Testis (tissue), 3 donors: ENCODE measurements around the gene CTBP1. TPM values are rescaled to one million over a fixed set of nuclear protein-coding genes. Genes with fewer than 3 reads are reported as not detected.

Experiments used
- DNase-seq: peaks from one replicate; pipeline ENCODE4 v3.0.0-alpha.2; 2019
- H3K27ac ChIP-seq, 2 donors: fragments of 200-600 bp; sonication (generic); one replicate each; pipeline ENCODE4 v1.5.1; 2019
- H3K27me3 ChIP-seq: fragments of 200-600 bp; sonication (generic); one replicate; pipeline ENCODE4 v1.5.1; 2019
- H3K36me3 ChIP-seq: fragments of 200-600 bp; sonication (generic); one replicate; pipeline ENCODE4 v1.5.1; 2017; ENCODE audit warnings: low read depth; ENCODE audit errors: missing control alignments
- H3K4me1 ChIP-seq: fragments of 200-600 bp; sonication (generic); one replicate; pipeline ENCODE4 v1.5.1; 2019
- H3K4me3 ChIP-seq, 2 donors: fragments of 200-600 bp; sonication (generic); one replicate each; pipeline ENCODE4 v1.5.1; 2017 to 2019
- H3K9me3 ChIP-seq: fragments of 200-600 bp; sonication (generic); one replicate; pipeline ENCODE4 v1.5.1; 2017
- CTCF ChIP-seq, 3 experiments: fragments of 450-650 bp in 2 of 3; fragments of 200-600 bp in 1 of 3; sonication (generic) in 1 of 3; IDR thresholded peaks; one replicate each; pipeline ENCODE4 v1.5.1; 2016 to 2019; ENCODE audit warnings: antibody characterized with exemption in 3 of 3, mild to moderate bottlenecking in 2 of 3, moderate library complexity in 1 of 3
- POLR2A ChIP-seq: fragments of 450-650 bp; IDR thresholded peaks from one replicate; pipeline ENCODE4 v1.6.1; 2017; ENCODE audit warnings: antibody characterized with exemption, mild to moderate bottlenecking, moderate library complexity
- WGBS, 2 donors: methylation state at CpG; one replicate each; pipeline ENCODE4 v1.1.5; 2018; 5-methylcytosine and 5-hydroxymethylcytosine counted together
- intact Hi-C: fragments of 100-400 bp; cut with DNase I; formaldehyde crosslinking; loops from one replicate; pipeline ENCODE4 v1.15.1; 2023; ENCODE audit warnings: low total_unique reads
- polyA plus RNA-seq: library from polyadenylated mRNA; stranded (reverse); fragments of 350-450 nt; fragmentation: Illumina TruSeq; extraction: RNeasy Lipid Tissue Mini Kit (QIAGEN cat#74804); gene quantifications from one replicate; pipeline ENCODE4 v1.2.3, GENCODE V29; 2014; ENCODE audit warnings: low read depth, low replicate concordance; ENCODE audit not compliant: insufficient read depth
- total RNA-seq, 2 donors: library from RNA; depleted of rRNA; stranded (reverse); fragments of >200 nt; gene quantifications; one replicate each; pipeline ENCODE4 v1.2.3, GENCODE V29; 2016

Gene CTBP1
- total and polyA plus RNA-seq, 3 donors from 2014 or later, result 72.6 to 245 (median 240) TPM

GRCh38 chr4:1221155-1221870 is 27.6 kb downstream of the CTBP1 start:
- no peaks in the 10 kb centered on the region for H3K27me3 ChIP-seq
- TF ChIP-seq CTCF (IDR thresholded peaks at IDR 0.05) (no peak), POLR2A (no peak)
- H3K4me3 ChIP-seq, result no peak overlapping the region
- no peaks in the 10 kb centered on the region for H3K9me3 ChIP-seq
- H3K4me1 ChIP-seq, result peaks cover 6% of the 10 kb centered on the region
- H3K36me3 ChIP-seq, result no peaks in the 10 kb centered on the region
- intact Hi-C loops, result no loop called here
- WGBS, 2 donors, result 91% methylated on average over 33 of the region's 33 CpGs
- H3K27ac ChIP-seq, result no peak overlapping the region
- no peak for DNase-seq

- intact Hi-C loops, result no loop called here
- 92 to 95% methylated on average over 16 of the region's 16 CpGs for WGBS, 2 donors
- H3K4me1 ChIP-seq, result no peaks in the 10 kb centered on the region
- TF ChIP-seq CTCF (IDR thresholded peaks at IDR 0.05), result no peak
- TF ChIP-seq POLR2A, result no peak
- no peak overlapping the region for H3K27ac ChIP-seq
- no peaks in the 10 kb centered on the region for H3K9me3 ChIP-seq
- no peak overlapping the region for H3K4me3 ChIP-seq
- H3K36me3 ChIP-seq, result no peaks in the 10 kb centered on the region
- H3K27me3 ChIP-seq, result no peaks in the 10 kb centered on the region
- no peak for DNase-seq
Measured at GRCh38 chr4:1220566-1220965, 28.4 kb downstream of the CTBP1 start.

DNA sequence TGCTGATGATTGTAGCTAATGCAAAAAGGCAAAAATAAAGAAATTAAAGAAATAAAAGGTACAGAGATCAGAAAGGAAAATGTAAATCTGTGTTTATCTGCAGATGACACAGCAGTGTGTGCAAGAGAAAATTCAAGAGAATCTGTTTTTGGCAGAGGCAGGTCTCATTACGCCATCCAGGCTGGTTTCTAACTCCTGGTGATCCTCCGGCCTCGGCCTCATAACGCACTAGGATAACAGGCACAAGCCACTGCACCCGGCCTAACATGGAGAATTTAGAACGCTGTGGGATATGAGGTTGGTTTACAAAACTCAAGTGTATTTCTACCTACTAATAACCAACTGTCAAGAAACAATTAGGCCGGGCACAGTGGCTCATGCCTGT is 29.4 kb downstream of the CTBP1 start:
- intact Hi-C loops, result no loop called here
- DNase-seq, result no peak
- no peak overlapping the region for H3K27ac ChIP-seq
- peaks cover 10% of the 10 kb centered on the region for H3K4me1 ChIP-seq
- H3K36me3 ChIP-seq, result no peaks in the 10 kb centered on the region
- TF ChIP-seq CTCF (IDR thresholded peaks at IDR 0.05), result no peak
- TF ChIP-seq POLR2A, result no peak
- no peak overlapping the region for H3K4me3 ChIP-seq
- H3K27me3 ChIP-seq, result no peaks in the 10 kb centered on the region
- H3K9me3 ChIP-seq, result no peaks in the 10 kb centered on the region
- WGBS, 2 donors, result 91 to 95% methylated on average over 7 of the region's 7 CpGs

GRCh38 chr4:1218634-1219565 is 30.0 kb downstream of the CTBP1 start:
- 89% methylated on average over 21 of the region's 21 CpGs for WGBS, 2 donors
- TF ChIP-seq CTCF (IDR thresholded peaks at IDR 0.05) (no peak), POLR2A (no peak)
- Histone ChIP-seq H3K4me1 (peaks cover 16% of the 10 kb centered on the region), H3K27me3 (no peaks in the 10 kb centered on the region), H3K36me3 (no peaks in the 10 kb centered on the region), H3K27ac (no peak overlapping the region), H3K9me3 (no peaks in the 10 kb centered on the region), H3K4me3 (no peak overlapping the region)
- no peak for DNase-seq
- intact Hi-C loops, result no loop called here
